ENCODE measurements around the gene PYGO2.
"Not testable (repeated sequence)": the region's sequence is repeated elsewhere in the genome, so short reads cannot be mapped to it uniquely, and the experiment has no call there.

The PYGO2 gene

DNA sequence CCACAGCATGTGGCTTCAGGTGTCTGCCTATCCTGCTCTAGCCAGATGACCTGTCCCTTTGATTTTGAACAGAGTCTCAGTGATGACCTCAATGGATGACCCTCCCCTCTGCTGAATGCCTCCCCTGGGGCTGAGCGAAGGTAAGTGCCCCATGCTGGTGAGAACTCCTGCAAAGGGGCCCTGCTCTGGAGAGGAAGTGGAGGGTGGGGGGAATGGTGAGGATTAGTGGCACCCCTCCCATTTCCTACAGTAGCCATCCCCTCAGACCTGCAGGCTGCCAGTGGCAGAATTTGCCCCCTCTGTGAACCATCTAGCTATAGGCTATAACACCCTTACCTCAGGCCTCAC lies 21.4 kb downstream of the PYGO2 start:
- no peak for DNase-seq

DNA sequence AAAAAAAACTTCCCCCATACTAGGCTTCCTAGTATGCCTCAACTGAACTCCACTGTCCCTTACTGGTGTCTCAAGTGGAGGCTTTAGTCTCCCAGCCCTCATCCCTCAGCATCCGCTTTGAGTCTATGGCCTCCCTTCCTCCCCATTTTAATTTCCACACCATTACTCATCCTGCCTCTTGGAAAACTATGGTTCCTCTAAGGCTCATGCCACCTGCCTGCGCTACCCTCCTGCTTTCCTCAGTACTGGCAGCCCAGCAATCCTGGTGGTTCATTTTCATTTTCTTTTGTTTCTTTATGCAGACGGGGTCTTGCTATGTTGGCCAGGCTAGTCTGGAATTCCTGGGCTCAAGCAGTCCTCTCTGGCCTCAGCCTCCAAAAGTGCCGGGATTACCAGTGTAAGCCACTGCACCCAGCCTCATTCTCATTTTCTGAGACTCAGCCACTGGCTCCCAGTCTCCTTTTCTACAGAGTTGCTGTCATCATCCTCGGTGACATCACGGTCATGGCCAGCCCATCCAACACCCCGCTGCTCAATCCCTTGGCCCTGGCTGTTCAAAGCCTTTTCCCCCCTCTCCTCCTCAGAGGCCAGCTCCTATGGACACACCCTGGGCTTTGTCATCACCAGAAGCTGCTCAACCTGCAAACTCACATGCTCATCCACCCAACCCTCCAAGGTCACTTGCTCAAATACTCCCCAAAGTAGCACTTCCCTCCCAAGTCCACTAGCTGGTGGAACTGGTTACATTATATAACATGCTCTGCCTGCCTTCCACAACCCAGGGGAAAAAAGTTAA lies 22.8 kb downstream of the PYGO2 start:
- DNase-seq: no peak

GRCh38 chr1:154937988-154938386 lies 23.6 kb downstream of the PYGO2 start:
- DNase-seq: no peak

GRCh38 chr1:154937085-154937987 lies 24.2 kb downstream of the PYGO2 start:
- peak; percentile 91 for DNase-seq

- peak; percentile 98 for DNase-seq
Observed at GRCh38 chr1:154936555-154937084, 25.0 kb downstream of the PYGO2 start, which contains the start of gene PMVK. Gene PMVK (minus strand): TSS chr1:154936719. CDS start chr1:154936685, 34 bp downstream.

- no peak for DNase-seq
Observed at GRCh38 chr1:154935749-154936554, 25.6 kb downstream of the PYGO2 start.

GRCh38 chr1:154934358-154934948 lies 27.1 kb downstream of the PYGO2 start:
- no peak for DNase-seq

DNA sequence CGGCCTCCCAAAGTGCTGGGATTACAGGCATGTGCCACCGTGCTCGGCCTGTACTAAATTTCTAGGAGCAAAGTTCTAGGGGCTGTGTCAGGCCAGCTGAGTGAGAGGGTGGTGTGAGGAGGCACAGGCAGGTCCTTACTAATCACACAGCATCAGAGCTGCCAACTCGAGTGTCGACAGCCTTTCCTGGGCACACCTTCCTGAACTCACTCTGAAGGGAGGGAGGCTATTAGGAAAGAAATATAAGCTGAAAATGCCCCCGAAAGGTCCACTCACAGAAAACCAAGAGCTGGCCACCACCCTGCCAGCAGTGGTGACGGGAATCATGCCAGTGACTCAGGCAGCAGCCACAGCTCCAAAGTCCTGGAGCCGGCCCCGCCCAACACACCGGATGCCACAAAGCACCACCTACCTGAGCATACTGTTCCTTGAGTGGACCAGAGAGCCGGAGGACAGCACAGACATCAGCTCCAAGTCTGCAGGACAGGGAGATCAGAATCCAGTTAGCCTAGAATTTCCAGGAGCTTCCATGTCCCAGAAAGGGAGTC lies 29.6 kb downstream of the PYGO2 start:
- peak; percentile 32 for DNase-seq

DNA sequence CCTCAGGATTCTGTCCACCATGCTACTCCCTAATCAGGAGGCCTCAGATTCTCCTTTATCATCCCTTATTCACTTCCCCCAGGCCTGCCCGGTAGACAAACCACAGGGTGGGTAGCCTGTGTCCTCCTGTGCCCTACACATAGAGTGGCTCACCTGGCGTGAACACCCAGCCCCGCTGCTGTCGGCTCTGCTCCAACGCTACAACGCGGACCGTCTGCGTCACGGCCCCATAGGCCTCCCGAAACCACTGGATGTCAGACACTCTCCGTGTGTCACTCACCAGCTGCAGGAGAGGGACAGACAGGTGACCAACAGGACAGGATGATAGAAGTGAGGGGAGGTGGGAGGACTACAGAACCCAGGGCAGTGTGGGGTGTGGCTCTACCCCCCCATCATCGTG lies 35.4 kb downstream of the PYGO2 start:
- DNase-seq: no peak

- no peak for DNase-seq
Observed at GRCh38 chr1:154925335-154926170, 36.0 kb downstream of the PYGO2 start.

DNA sequence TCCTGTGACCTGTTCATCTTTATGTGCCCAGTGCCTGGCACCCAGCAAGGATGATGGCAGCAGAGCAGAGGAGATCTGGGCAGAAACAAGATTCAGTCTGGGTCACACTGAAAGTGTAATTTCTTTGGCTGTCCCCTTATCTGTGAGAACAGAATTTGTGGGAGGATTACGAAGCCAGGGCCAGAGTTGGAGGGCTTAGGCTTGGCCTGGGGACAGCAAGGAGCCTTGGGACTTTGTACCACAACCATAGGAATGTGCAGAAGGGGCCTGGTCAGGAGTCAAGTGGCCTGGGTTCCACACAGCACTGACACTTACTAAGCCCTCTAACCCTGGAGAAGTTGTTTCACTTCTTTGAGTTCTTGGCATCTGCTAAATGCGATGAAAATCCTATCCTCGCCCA lies 37.9 kb downstream of the PYGO2 start:
- no peak for DNase-seq

GRCh38 chr1:154913273-154913672 lies 48.3 kb downstream of the PYGO2 start:
- DNase-seq: no peak

- DNase-seq: no peak
Observed at GRCh38 chr1:154912755-154913154, 48.8 kb downstream of the PYGO2 start.

DNA sequence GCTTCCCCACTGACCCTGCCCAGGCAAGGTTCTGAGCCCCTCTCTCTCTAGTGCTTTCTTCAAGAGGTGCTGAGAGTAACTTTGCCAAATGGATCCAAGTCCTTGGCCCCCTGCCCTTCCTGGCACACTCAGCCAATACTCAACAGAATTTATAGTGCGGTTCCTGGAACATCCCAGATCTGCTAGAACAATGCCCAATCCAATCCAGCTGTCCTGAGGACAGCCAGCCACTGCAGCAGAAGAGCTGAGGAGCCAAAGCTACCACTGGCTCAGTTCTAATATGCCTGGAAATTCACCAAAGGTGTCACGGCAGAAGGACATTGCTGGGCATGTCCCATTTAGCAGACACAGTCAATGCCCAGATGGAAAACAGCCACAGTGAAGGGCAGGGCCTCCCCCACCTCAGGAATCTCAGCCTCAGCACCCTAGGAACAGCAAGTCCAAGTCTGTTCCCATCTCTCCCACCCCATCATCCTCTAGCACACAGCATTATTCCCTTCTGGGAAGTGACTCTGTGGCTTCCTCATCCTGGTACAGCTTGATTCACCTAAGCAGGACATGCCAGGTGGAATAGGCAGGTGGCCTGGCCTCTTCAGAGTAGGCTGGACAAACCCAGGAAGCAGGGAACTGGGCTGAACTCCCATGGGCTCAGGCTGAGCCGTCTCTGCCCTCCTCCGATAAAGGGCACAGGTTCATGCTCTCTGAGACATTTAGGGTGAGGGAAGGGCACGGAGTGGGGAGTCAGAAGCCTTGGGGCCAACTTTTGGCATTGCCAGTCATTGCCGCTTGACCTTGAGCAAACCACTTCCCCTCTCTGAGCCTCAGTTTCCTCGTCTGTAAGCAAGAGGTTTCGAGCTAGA lies 49.7 kb downstream of the PYGO2 start:
- peak; percentile 21 for DNase-seq

DNA sequence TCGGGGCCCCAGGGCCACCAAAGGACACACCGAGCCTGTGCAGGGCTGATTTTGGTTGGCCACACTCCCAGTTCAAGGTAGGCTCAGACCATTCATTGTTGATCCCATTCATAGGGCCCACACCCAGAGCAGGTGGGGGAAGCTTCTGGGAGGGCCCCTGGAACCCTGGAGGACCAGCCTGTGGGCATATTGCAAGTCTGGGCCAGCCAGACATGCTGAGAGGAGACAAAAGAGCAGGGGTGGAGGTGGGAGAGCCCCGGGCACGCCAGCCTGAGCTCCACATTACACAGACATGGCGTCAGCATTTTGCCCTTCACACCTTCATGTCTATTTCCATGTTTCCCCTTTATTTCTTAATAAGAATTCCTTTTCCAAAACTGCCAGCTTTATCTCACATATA lies 50.7 kb downstream of the PYGO2 start:
- DNase-seq: no peak

DNA sequence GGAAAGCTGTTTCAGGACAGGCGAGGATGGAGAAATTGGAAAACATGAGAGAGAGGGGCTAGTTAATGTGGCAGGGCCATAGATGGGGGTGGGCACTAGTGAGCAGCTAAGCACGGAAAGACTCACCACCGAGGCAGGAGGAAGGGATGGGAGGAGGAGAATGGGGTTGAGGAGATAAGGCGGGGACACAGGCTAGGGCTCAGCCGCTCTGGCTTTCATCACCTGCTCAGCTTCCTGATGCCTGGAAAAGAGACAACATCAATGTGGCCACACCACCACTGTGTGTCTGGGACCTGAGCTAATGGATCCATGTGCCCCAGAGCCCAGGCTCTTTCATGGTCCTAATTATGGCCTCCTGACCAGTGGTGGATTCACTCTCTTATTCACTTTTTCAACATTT lies 52.6 kb downstream of the PYGO2 start:
- no peak for DNase-seq

GRCh38 chr1:154908129-154908528 lies 53.5 kb downstream of the PYGO2 start:
- not testable (repeated sequence) for DNase-seq

All from DMS153 (cell line).